GM19351 (cell line): Measurements from ENCODE around the gene MEN1.

Experiments used
- ATAC-seq: cut with Tn5 transposase; IDR thresholded peaks from one replicate; pipeline ENCODE4 v1.9.1; 2021; ENCODE audit warnings: mild to moderate bottlenecking, moderate library complexity; ENCODE audit not compliant: unreplicated experiment

MEN1 gene

GRCh38 chr11:64810271-64810890 lies at the start of gene MEN1:
Gene MEN1, minus strand, starts transcription at chr11:64810551. Its CDS starts 442 bp downstream, at chr11:64810109.
- peak; percentile 66 for ATAC-seq

- ATAC-seq = peak; percentile 86
Measured at GRCh38 chr11:64859542-64860414, 49.4 kb upstream of the MEN1 start.

- no peak for ATAC-seq
Measured at GRCh38 chr11:64858467-64859263, 48.3 kb upstream of the MEN1 start.

GRCh38 chr11:64857485-64857884 lies 47.1 kb upstream of the MEN1 start:
- ATAC-seq = no peak

GRCh38 chr11:64856382-64857227 lies 46.3 kb upstream of the MEN1 start:
- no peak for ATAC-seq

- ATAC-seq = no peak
Measured at GRCh38 chr11:64855596-64856304, 45.4 kb upstream of the MEN1 start.

GRCh38 chr11:64854534-64855502 lies 44.5 kb upstream of the MEN1 start:
- ATAC-seq = no peak

- ATAC-seq = no peak
Measured at GRCh38 chr11:64854157-64854533, 43.8 kb upstream of the MEN1 start.

- ATAC-seq = no peak
Measured at GRCh38 chr11:64853709-64854108, 43.4 kb upstream of the MEN1 start.

- ATAC-seq = no peak
Measured at GRCh38 chr11:64852804-64853509, 42.6 kb upstream of the MEN1 start.

- ATAC-seq = no peak
Measured at GRCh38 chr11:64851831-64852351, 41.5 kb upstream of the MEN1 start.

GRCh38 chr11:64850979-64851567 lies 40.7 kb upstream of the MEN1 start:
- ATAC-seq = peak; percentile 74

- no peak for ATAC-seq
Measured at GRCh38 chr11:64849598-64850356, 39.4 kb upstream of the MEN1 start.

GRCh38 chr11:64848826-64849597 lies 38.7 kb upstream of the MEN1 start:
- ATAC-seq = no peak

GRCh38 chr11:64848214-64848825 lies 38.0 kb upstream of the MEN1 start:
- ATAC-seq = no peak
